ENCODE results near the gene TGIF1. TPM values are rescaled to one million over a fixed set of nuclear protein-coding genes. Genes with fewer than 3 reads are reported as not detected.

TGIF1 gene
- total and polyA plus RNA-seq, 9 of the 15 experiments (the other 6 are each of a cell fraction or from before 2014, with no cell fraction given) = 16.1 to 77.7 (median 44.6) TPM

DNA sequence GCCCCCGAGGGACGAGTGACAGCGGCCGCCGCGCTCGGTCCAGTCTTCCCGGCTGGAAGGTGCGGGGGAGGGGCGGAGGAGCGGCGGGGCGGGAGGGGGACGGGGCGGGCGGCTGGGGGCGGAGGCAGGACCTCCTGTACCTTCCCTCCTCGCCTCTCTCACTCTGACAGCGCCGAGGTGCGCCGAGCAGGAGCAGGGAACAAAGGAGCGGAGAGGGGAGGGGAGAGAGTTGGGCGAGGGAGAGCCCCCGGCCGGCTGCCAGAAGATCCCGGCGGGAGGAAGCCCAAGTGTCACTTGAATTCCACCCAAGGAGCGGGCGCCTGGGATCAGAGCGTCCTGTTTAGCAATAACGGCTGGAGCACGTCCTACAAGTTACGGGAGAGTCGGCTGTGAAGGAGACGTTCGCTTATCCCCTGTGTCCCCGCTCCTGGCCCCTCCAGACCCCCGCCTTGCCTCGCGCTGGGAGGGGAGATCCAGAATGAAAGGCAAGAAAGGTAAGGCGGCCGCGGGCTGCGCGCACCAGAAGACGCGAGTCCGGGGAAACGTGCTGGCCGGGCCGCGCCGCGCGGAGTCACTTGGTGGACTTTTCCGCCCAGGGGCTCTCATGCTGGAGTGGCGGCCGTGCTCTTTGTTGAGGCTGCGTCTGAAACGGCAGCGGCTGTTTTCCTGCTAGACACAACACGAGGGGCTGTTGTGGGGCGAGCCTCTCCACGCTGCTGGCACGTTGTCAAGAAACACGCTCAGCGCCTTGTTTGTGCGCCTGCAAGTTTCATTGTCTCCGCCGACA, at the start of gene TGIF1 (continued):
- peak; percentile 6; the same call in 1 of the 2 replicates for TF ChIP-seq TEAD4 (IDR thresholded peaks at IDR 0.05; ENCODE audit: low read length)
- TF ChIP-seq TEAD4 (CRISPR knock-in tag; IDR thresholded peaks at IDR 0.05; ENCODE audit: borderline replicate concordance) = peak; percentile 80; the same call in 1 of the 2 replicates
- TF ChIP-seq, protein P1, sequence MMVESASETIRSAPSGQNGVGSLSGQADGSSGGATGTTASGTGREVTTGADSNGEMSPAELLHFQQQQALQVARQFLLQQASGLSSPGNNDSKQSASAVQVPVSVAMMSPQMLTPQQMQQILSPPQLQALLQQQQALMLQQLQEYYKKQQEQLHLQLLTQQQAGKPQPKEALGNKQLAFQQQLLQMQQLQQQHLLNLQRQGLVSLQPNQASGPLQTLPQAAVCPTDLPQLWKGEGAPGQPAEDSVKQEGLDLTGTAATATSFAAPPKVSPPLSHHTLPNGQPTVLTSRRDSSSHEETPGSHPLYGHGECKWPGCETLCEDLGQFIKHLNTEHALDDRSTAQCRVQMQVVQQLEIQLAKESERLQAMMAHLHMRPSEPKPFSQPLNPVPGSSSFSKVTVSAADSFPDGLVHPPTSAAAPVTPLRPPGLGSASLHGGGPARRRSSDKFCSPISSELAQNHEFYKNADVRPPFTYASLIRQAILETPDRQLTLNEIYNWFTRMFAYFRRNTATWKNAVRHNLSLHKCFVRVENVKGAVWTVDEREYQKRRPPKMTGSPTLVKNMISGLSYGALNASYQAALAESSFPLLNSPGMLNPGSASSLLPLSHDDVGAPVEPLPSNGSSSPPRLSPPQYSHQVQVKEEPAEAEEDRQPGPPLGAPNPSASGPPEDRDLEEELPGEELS (CRISPR knock-in tag; IDR thresholded peaks at IDR 0.05; ENCODE audit: borderline replicate concordance) = peak; percentile 30; the same call in 1 of the 2 replicates
- TF ChIP-seq, protein P2, sequence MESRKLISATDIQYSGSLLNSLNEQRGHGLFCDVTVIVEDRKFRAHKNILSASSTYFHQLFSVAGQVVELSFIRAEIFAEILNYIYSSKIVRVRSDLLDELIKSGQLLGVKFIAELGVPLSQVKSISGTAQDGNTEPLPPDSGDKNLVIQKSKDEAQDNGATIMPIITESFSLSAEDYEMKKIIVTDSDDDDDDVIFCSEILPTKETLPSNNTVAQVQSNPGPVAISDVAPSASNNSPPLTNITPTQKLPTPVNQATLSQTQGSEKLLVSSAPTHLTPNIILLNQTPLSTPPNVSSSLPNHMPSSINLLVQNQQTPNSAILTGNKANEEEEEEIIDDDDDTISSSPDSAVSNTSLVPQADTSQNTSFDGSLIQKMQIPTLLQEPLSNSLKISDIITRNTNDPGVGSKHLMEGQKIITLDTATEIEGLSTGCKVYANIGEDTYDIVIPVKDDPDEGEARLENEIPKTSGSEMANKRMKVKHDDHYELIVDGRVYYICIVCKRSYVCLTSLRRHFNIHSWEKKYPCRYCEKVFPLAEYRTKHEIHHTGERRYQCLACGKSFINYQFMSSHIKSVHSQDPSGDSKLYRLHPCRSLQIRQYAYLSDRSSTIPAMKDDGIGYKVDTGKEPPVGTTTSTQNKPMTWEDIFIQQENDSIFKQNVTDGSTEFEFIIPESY (CRISPR knock-in tag; IDR thresholded peaks at IDR 0.05) = no peak
- TF ChIP-seq, protein P3, sequence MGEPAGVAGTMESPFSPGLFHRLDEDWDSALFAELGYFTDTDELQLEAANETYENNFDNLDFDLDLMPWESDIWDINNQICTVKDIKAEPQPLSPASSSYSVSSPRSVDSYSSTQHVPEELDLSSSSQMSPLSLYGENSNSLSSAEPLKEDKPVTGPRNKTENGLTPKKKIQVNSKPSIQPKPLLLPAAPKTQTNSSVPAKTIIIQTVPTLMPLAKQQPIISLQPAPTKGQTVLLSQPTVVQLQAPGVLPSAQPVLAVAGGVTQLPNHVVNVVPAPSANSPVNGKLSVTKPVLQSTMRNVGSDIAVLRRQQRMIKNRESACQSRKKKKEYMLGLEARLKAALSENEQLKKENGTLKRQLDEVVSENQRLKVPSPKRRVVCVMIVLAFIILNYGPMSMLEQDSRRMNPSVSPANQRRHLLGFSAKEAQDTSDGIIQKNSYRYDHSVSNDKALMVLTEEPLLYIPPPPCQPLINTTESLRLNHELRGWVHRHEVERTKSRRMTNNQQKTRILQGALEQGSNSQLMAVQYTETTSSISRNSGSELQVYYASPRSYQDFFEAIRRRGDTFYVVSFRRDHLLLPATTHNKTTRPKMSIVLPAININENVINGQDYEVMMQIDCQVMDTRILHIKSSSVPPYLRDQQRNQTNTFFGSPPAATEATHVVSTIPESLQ (CRISPR knock-in tag; IDR thresholded peaks at IDR 0.05) = peak; percentile 86; the same call in 1 of the 2 replicates
- no peak for TF ChIP-seq DMBX1 (CRISPR knock-in tag; IDR thresholded peaks at IDR 0.05; ENCODE audit: borderline replicate concordance)
- no peak for TF ChIP-seq U2AF1 (optimal IDR thresholded peaks at IDR 0.05; ENCODE audit: low read depth, low read length)
- TF ChIP-seq SMAD3 (CRISPR knock-in tag; conservative IDR thresholded peaks at IDR 0.05) = no peak
- TF ChIP-seq RAD51 (IDR thresholded peaks at IDR 0.05; ENCODE audit: borderline replicate concordance, low read depth) = no peak
- TF ChIP-seq ZBTB7A (IDR thresholded peaks at IDR 0.05; ENCODE audit: borderline replicate concordance, control insufficient read depth, low read depth, low read length) = peak; percentile 66; the same call in 1 of the 2 replicates
- TF ChIP-seq MAZ (CRISPR knock-in tag; conservative IDR thresholded peaks at IDR 0.05 in 1 of 2, IDR thresholded peaks at IDR 0.05 in 1 of 2) = peak in 1 of 2 experiments; percentile 15
- TF ChIP-seq, protein P4, sequence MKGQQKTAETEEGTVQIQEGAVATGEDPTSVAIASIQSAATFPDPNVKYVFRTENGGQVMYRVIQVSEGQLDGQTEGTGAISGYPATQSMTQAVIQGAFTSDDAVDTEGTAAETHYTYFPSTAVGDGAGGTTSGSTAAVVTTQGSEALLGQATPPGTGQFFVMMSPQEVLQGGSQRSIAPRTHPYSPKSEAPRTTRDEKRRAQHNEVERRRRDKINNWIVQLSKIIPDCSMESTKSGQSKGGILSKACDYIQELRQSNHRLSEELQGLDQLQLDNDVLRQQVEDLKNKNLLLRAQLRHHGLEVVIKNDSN (CRISPR knock-in tag; IDR thresholded peaks at IDR 0.05) = 0 out of 2 replicates have a peak, but pooled peaks have one; percentile 26
- TF ChIP-seq, protein P5, sequence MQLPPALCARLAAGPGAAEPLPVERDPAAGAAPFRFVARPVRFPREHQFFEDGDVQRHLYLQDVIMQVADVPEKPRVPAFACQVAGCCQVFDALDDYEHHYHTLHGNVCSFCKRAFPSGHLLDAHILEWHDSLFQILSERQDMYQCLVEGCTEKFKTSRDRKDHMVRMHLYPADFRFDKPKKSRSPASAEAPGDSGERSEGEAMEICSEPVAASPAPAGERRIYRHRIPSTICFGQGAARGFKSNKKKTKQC (CRISPR knock-in tag; IDR thresholded peaks at IDR 0.05) = peak; percentile 61; the same call in 1 of the 2 replicates
- no peak; the same call in 1 of the 2 replicates for TF ChIP-seq TAF7 (tag; IDR thresholded peaks at IDR 0.05)
- TF ChIP-seq, protein P6, sequence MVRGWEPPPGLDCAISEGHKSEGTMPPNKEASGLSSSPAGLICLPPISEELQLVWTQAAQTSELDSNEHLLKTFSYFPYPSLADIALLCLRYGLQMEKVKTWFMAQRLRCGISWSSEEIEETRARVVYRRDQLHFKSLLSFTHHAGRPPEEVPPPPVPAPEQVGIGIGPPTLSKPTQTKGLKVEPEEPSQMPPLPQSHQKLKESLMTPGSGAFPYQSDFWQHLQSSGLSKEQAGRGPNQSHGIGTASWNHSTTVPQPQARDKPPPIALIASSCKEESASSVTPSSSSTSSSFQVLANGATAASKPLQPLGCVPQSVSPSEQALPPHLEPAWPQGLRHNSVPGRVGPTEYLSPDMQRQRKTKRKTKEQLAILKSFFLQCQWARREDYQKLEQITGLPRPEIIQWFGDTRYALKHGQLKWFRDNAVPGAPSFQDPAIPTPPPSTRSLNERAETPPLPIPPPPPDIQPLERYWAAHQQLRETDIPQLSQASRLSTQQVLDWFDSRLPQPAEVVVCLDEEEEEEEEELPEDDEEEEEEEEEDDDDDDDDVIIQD (CRISPR knock-in tag; IDR thresholded peaks at IDR 0.05) = 0 out of 2 replicates have a peak, but pooled peaks have one; percentile 31

All from K562 (cell line).